Measurements from ENCODE around the gene NOS2.
A peak's percentile ranks its signal among the peaks of the same experiment; 100 is the strongest.
"Not testable (repeated sequence)": the region's sequence is repeated elsewhere in the genome, so short reads cannot be mapped to it uniquely, and the experiment has no call there.

Gene NOS2

GRCh38 chr17:27800522-27800921 lies at the start of gene NOS2:
Gene NOS2, minus strand, starts transcription at chr17:27800529. Its CDS starts 1,720 bp downstream, at chr17:27798809.
- DNase-seq = no peak

GRCh38 chr17:27849474-27850185 lies 49.3 kb upstream of the NOS2 start:
- no peak for DNase-seq

- no peak for DNase-seq
Observed at GRCh38 chr17:27848931-27849330, 48.6 kb upstream of the NOS2 start.

GRCh38 chr17:27846808-27847307 lies 46.5 kb upstream of the NOS2 start:
- DNase-seq = not testable (repeated sequence)

GRCh38 chr17:27846042-27846655 lies 45.8 kb upstream of the NOS2 start:
- DNase-seq = peak; percentile 97

- DNase-seq = no peak
Observed at GRCh38 chr17:27845264-27846041, 45.1 kb upstream of the NOS2 start.

- DNase-seq = no peak
Observed at GRCh38 chr17:27840688-27841087, 40.4 kb upstream of the NOS2 start.

- not testable (repeated sequence) for DNase-seq
Observed at GRCh38 chr17:27840406-27840678, 40.0 kb upstream of the NOS2 start.

GRCh38 chr17:27839571-27840405 lies 39.5 kb upstream of the NOS2 start:
- DNase-seq = not testable (repeated sequence)

GRCh38 chr17:27838607-27839006 lies 38.3 kb upstream of the NOS2 start:
- DNase-seq = not testable (repeated sequence)

GRCh38 chr17:27837769-27838168 lies 37.4 kb upstream of the NOS2 start:
- DNase-seq = not testable (repeated sequence)

GRCh38 chr17:27836651-27837050 lies 36.3 kb upstream of the NOS2 start:
- DNase-seq = no peak

- no peak for DNase-seq
Observed at GRCh38 chr17:27834571-27834970, 34.2 kb upstream of the NOS2 start.

GRCh38 chr17:27832831-27833230 lies 32.5 kb upstream of the NOS2 start:
- DNase-seq = no peak

GRCh38 chr17:27829888-27830287 lies 29.6 kb upstream of the NOS2 start:
- DNase-seq = not testable (repeated sequence)

GRCh38 chr17:27829143-27829711 lies 28.9 kb upstream of the NOS2 start:
- DNase-seq = not testable (repeated sequence)

- DNase-seq = no peak
Observed at GRCh38 chr17:27825459-27825858, 25.1 kb upstream of the NOS2 start.

GRCh38 chr17:27824745-27825144 lies 24.4 kb upstream of the NOS2 start:
- DNase-seq = no peak

- DNase-seq = no peak
Observed at GRCh38 chr17:27824176-27824715, 23.9 kb upstream of the NOS2 start.

- DNase-seq = not testable (repeated sequence)
Observed at GRCh38 chr17:27822108-27822507, 21.8 kb upstream of the NOS2 start.

- DNase-seq = no peak
Observed at GRCh38 chr17:27821318-27821717, 21.0 kb upstream of the NOS2 start.

GRCh38 chr17:27819145-27819544 lies 18.8 kb upstream of the NOS2 start:
- DNase-seq = no peak

All from KG1 (cell line).